Amygdala (tissue), 56 donors: ENCODE data around the gene ADCY3.

Experiments
- DNase-seq, 56 donors: peaks; one replicate each; lab custom pipeline; 2025; lab: John Stamatoyannopoulos, UW

ADCY3 gene

GRCh38 chr2:24920098-24920808, at the start of gene ADCY3:
ADCY3 (minus strand) TSS chr2:24920237; CDS start chr2:24918987, 1,250 bp downstream.
- peak in 33 of 56 donors; percentile 24 to 76 (median 46) for DNase-seq

GRCh38 chr2:24969784-24970183, 49.7 kb upstream of the ADCY3 start:
- no peak for DNase-seq

GRCh38 chr2:24961903-24962302, 41.9 kb upstream of the ADCY3 start:
- no peak for DNase-seq

- no peak for DNase-seq
Observed at GRCh38 chr2:24959761-24960160, 39.7 kb upstream of the ADCY3 start.

GRCh38 chr2:24958411-24958935, 38.4 kb upstream of the ADCY3 start:
- no peak for DNase-seq

- DNase-seq, result no peak
Observed at GRCh38 chr2:24957976-24958375, 37.9 kb upstream of the ADCY3 start.

GRCh38 chr2:24957221-24957620, 37.2 kb upstream of the ADCY3 start:
- no peak for DNase-seq

- no peak for DNase-seq
Observed at GRCh38 chr2:24955921-24956320, 35.9 kb upstream of the ADCY3 start.

GRCh38 chr2:24955232-24955631, 35.2 kb upstream of the ADCY3 start:
- DNase-seq, result no peak

- no peak for DNase-seq
Observed at GRCh38 chr2:24950102-24950501, 30.1 kb upstream of the ADCY3 start.

- no peak for DNase-seq
Observed at GRCh38 chr2:24948506-24948905, 28.5 kb upstream of the ADCY3 start.

- peak in 1 of 56 donors; percentile 15 for DNase-seq
Observed at GRCh38 chr2:24947561-24948157, 27.6 kb upstream of the ADCY3 start.

GRCh38 chr2:24945907-24946306, 25.9 kb upstream of the ADCY3 start:
- no peak for DNase-seq

GRCh38 chr2:24943427-24944053, 23.5 kb upstream of the ADCY3 start:
- no peak for DNase-seq

GRCh38 chr2:24939353-24939752, 19.3 kb upstream of the ADCY3 start:
- no peak for DNase-seq

GRCh38 chr2:24937236-24937635, 17.2 kb upstream of the ADCY3 start:
- no peak for DNase-seq

GRCh38 chr2:24935145-24935544, 15.1 kb upstream of the ADCY3 start:
- DNase-seq, result no peak

GRCh38 chr2:24932715-24933114, 12.7 kb upstream of the ADCY3 start:
- no peak for DNase-seq

- DNase-seq, result peak in 2 of 56 donors; percentile 18 to 50
Observed at GRCh38 chr2:24930768-24931167, 10.7 kb upstream of the ADCY3 start.

GRCh38 chr2:24929230-24929629, 9.2 kb upstream of the ADCY3 start:
- DNase-seq, result no peak

GRCh38 chr2:24928036-24928435, 8.0 kb upstream of the ADCY3 start:
- no peak for DNase-seq
